Measurements from ENCODE around the gene NFYA.

DNA sequence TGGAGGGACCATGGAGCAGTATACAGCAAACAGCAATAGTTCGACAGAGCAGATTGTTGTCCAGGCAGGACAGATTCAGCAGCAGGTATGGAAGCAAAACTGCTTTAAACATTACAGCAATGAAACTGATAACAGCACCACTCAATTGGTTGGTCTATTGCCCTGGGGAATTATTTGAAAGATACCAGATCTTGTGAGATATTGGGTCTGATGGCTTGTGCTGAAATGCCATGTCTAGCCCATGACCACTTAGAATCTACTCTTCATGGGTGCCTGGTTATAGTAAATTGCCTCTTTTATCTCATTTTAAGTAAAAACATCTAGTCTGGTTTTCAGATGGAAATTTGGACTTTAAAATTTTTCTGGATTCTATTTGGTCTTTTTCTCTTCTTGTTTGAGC lies 6.3 kb downstream of the NFYA start:
- no peak for TF ChIP-seq CTCF (IDR thresholded peaks at IDR 0.05)
- TF ChIP-seq, protein P1, sequence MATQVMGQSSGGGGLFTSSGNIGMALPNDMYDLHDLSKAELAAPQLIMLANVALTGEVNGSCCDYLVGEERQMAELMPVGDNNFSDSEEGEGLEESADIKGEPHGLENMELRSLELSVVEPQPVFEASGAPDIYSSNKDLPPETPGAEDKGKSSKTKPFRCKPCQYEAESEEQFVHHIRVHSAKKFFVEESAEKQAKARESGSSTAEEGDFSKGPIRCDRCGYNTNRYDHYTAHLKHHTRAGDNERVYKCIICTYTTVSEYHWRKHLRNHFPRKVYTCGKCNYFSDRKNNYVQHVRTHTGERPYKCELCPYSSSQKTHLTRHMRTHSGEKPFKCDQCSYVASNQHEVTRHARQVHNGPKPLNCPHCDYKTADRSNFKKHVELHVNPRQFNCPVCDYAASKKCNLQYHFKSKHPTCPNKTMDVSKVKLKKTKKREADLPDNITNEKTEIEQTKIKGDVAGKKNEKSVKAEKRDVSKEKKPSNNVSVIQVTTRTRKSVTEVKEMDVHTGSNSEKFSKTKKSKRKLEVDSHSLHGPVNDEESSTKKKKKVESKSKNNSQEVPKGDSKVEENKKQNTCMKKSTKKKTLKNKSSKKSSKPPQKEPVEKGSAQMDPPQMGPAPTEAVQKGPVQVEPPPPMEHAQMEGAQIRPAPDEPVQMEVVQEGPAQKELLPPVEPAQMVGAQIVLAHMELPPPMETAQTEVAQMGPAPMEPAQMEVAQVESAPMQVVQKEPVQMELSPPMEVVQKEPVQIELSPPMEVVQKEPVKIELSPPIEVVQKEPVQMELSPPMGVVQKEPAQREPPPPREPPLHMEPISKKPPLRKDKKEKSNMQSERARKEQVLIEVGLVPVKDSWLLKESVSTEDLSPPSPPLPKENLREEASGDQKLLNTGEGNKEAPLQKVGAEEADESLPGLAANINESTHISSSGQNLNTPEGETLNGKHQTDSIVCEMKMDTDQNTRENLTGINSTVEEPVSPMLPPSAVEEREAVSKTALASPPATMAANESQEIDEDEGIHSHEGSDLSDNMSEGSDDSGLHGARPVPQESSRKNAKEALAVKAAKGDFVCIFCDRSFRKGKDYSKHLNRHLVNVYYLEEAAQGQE (IDR thresholded peaks at IDR 0.05; ENCODE audit: insufficient read depth in 1 of 2, low read depth in 2 of 2, low read length in 1 of 2): no peak
- TF ChIP-seq POLR2AphosphoS5 (IDR thresholded peaks at IDR 0.05; ENCODE audit: low read depth, low read length): no peak
- TF ChIP-seq TCF7L2 (IDR thresholded peaks at IDR 0.05; ENCODE audit: low read depth, low read length): no peak
- no peak for TF ChIP-seq SIN3A (IDR thresholded peaks at IDR 0.05; ENCODE audit: borderline replicate concordance, insufficient read depth, low read depth, low read length)

All from Panc1 (cell line).